K562 (cell line): ENCODE data around the gene AQP1. TPM values are rescaled to one million over a fixed set of nuclear protein-coding genes. Genes with fewer than 3 reads are reported as not detected.

Source experiments
- C11orf30 ChIP-seq: fragments of 450-650 bp; IDR thresholded peaks from 2 replicates; pipeline ENCODE4 v1.6.1; 2016; ENCODE audit warnings: low read depth, mild to moderate bottlenecking
- CREB3 ChIP-seq: fragments of 450-650 bp; conservative IDR thresholded peaks from 2 replicates; pipeline ENCODE4 v1.6.1; 2016; ENCODE audit warnings: missing genetic modification characterization, low read depth, mild to moderate bottlenecking, missing compliant biosample characterization, moderate library complexity
- EHMT2 ChIP-seq: fragments of 450-650 bp; IDR thresholded peaks from 2 replicates; pipeline ENCODE4 v1.6.1; 2018; ENCODE audit warnings: antibody characterized with exemption
- ERF ChIP-seq: fragments of 450-650 bp; formaldehyde crosslinking; IDR thresholded peaks from 2 replicates; pipeline ENCODE4 v1.4.0; 2020; ENCODE audit warnings: mild to moderate bottlenecking, mixed read lengths
- GABPB1 ChIP-seq: sonication (generic); formaldehyde crosslinking; IDR thresholded peaks from 2 replicates; pipeline ENCODE4 v1.8.0; 2022; ENCODE audit warnings: mild to moderate bottlenecking, missing genetic modification reagents
- JUN ChIP-seq, 2 experiments: sonication (generic) in 1 of 2; formaldehyde crosslinking in 1 of 2; IDR thresholded peaks; 2 replicates each; pipeline versions ENCODE4 v1.6.1 to v1.8.0; 2012 to 2022; ENCODE audit warnings: borderline replicate concordance in 2 of 2, mild to moderate bottlenecking in 2 of 2, improper control_type of control experiment in 1 of 2, low read depth in 1 of 2, low read length in 1 of 2, missing genetic modification reagents in 1 of 2
- L3MBTL2 ChIP-seq: fragments of 450-650 bp; IDR thresholded peaks from 2 replicates; pipeline ENCODE4 v1.6.1; 2016; ENCODE audit warnings: mild to moderate bottlenecking, moderate library complexity
- NFXL1 ChIP-seq: fragments of 450-650 bp; formaldehyde crosslinking; IDR thresholded peaks from 2 replicates; pipeline ENCODE4 v1.4.0; 2021; ENCODE audit warnings: mild to moderate bottlenecking
- NR1H2 ChIP-seq: sonication (generic); formaldehyde crosslinking; IDR thresholded peaks from 2 replicates; pipeline ENCODE4 v1.4.0; 2020; ENCODE audit warnings: mild to moderate bottlenecking, missing genetic modification reagents
- RHOXF2B ChIP-seq: fragments of 250-450 bp; sonication (Bioruptor Pico); conservative IDR thresholded peaks from 2 replicates; pipeline ENCODE4 v1.5.1; 2021
- SAFB2 ChIP-seq: fragments of 200-400 bp; formaldehyde crosslinking; IDR thresholded peaks from 2 replicates; pipeline ENCODE4 v1.6.1; 2018; ENCODE audit warnings: borderline replicate concordance, low read length, low read depth, moderate library complexity; ENCODE audit not compliant: severe bottlenecking
- ZC3H8 ChIP-seq: fragments of 450-650 bp; IDR thresholded peaks from 2 replicates; pipeline ENCODE4 v1.6.1; 2017
- ZSCAN29 ChIP-seq: fragments of 450-650 bp; IDR thresholded peaks from 2 replicates; pipeline ENCODE4 v1.6.1; 2017
- polyA plus RNA-seq, 8 experiments: library from polyadenylated mRNA; depleted of rRNA in 4 of 8; stranded (reverse) in 5 of 8; unstranded in 3 of 8; fragments of >200 nt; fragmentation: Nextera tagmentation in 2 of 8; fragmentation: Illumina TruSeq in 1 of 8; extraction: Ambion mirVana in 2 of 8; extraction: Trizol in 1 of 8; gene quantifications; 2 replicates each; pipeline versions ENCODE4 v1.2.1 to v1.2.3, GENCODE V29; 2011 to 2014; ENCODE audit warnings: inconsistent platforms in 1 of 8, missing spikeins in 1 of 8
- total RNA-seq, 7 experiments: library from RNA; depleted of rRNA in 6 of 7; stranded (reverse); fragments of >200 nt in 6 of 7; fragmentation: Illumina TruSeq in 2 of 7; extraction: Trizol in 2 of 7; gene quantifications; 2 replicates each; pipeline versions ENCODE4 v1.2.1 to v1.2.3, GENCODE V29; 2011 to 2021; ENCODE audit warnings: low replicate concordance in 1 of 7
- TF ChIP-seq, protein P1 (sequence below): fragments of 450-650 bp; IDR thresholded peaks from 2 replicates; pipeline ENCODE4 v1.6.1; 2018; ENCODE audit not compliant: partially characterized antibody
- TF ChIP-seq, protein P2 (sequence below): fragments of 250-450 bp; sonication (Bioruptor Pico); IDR thresholded peaks from 2 replicates; pipeline ENCODE4 v1.4.0; 2020; ENCODE audit warnings: borderline replicate concordance
- TF ChIP-seq, protein P3 (sequence below): sonication (generic); formaldehyde crosslinking; IDR thresholded peaks from 2 replicates; pipeline ENCODE4 v1.8.0; 2022; ENCODE audit warnings: mild to moderate bottlenecking, missing genetic modification reagents

AQP1 gene
- total and polyA plus RNA-seq, 9 of the 15 experiments (the other 6 are each of a cell fraction or from before 2014, with no cell fraction given) = 0.18 to 12.6 (median 4.1) TPM

- TF ChIP-seq L3MBTL2 (no peak), SAFB2 (no peak), C11orf30 (peak; percentile 32; the same call in 1 of the 2 replicates), ERF (CRISPR knock-in tag) (no peak), GABPB1 (CRISPR knock-in tag) (no peak), NR1H2 (CRISPR knock-in tag) (no peak), JUN (IDR thresholded peaks at IDR 0.05; ENCODE audit: borderline replicate concordance, low read depth, low read length) (peak; percentile 91), JUN (CRISPR knock-in tag; IDR thresholded peaks at IDR 0.05; ENCODE audit: borderline replicate concordance) (no peak), RHOXF2B (CRISPR knock-in tag) (no peak), ZSCAN29 (no peak), EHMT2 (no peak), CREB3 (tag) (no peak), ZC3H8 (no peak), NFXL1 (CRISPR knock-in tag) (no peak)
- TF ChIP-seq, protein P1, sequence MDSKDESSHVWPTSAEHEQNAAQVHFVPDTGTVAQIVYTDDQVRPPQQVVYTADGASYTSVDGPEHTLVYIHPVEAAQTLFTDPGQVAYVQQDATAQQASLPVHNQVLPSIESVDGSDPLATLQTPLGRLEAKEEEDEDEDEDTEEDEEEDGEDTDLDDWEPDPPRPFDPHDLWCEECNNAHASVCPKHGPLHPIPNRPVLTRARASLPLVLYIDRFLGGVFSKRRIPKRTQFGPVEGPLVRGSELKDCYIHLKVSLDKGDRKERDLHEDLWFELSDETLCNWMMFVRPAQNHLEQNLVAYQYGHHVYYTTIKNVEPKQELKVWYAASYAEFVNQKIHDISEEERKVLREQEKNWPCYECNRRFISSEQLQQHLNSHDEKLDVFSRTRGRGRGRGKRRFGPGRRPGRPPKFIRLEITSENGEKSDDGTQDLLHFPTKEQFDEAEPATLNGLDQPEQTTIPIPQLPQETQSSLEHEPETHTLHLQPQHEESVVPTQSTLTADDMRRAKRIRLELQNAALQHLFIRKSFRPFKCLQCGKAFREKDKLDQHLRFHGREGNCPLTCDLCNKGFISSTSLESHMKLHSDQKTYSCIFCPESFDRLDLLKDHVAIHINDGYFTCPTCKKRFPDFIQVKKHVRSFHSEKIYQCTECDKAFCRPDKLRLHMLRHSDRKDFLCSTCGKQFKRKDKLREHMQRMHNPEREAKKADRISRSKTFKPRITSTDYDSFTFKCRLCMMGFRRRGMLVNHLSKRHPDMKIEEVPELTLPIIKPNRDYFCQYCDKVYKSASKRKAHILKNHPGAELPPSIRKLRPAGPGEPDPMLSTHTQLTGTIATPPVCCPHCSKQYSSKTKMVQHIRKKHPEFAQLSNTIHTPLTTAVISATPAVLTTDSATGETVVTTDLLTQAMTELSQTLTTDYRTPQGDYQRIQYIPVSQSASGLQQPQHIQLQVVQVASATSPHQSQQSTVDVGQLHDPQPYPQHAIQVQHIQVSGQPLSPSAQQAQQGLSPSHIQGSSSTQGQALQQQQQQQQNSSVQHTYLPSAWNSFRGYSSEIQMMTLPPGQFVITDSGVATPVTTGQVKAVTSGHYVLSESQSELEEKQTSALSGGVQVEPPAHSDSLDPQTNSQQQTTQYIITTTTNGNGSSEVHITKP = peak; percentile 63
- TF ChIP-seq, protein P2, sequence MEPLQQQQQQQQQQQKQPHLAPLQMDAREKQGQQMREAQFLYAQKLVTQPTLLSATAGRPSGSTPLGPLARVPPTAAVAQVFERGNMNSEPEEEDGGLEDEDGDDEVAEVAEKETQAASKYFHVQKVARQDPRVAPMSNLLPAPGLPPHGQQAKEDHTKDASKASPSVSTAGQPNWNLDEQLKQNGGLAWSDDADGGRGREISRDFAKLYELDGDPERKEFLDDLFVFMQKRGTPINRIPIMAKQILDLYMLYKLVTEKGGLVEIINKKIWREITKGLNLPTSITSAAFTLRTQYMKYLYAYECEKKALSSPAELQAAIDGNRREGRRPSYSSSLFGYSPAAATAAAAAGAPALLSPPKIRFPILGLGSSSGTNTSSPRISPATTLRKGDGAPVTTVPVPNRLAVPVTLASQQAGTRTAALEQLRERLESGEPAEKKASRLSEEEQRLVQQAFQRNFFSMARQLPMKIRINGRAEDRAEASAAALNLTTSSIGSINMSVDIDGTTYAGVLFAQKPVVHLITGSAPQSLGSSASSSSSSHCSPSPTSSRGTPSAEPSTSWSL = no peak
- TF ChIP-seq, protein P3, sequence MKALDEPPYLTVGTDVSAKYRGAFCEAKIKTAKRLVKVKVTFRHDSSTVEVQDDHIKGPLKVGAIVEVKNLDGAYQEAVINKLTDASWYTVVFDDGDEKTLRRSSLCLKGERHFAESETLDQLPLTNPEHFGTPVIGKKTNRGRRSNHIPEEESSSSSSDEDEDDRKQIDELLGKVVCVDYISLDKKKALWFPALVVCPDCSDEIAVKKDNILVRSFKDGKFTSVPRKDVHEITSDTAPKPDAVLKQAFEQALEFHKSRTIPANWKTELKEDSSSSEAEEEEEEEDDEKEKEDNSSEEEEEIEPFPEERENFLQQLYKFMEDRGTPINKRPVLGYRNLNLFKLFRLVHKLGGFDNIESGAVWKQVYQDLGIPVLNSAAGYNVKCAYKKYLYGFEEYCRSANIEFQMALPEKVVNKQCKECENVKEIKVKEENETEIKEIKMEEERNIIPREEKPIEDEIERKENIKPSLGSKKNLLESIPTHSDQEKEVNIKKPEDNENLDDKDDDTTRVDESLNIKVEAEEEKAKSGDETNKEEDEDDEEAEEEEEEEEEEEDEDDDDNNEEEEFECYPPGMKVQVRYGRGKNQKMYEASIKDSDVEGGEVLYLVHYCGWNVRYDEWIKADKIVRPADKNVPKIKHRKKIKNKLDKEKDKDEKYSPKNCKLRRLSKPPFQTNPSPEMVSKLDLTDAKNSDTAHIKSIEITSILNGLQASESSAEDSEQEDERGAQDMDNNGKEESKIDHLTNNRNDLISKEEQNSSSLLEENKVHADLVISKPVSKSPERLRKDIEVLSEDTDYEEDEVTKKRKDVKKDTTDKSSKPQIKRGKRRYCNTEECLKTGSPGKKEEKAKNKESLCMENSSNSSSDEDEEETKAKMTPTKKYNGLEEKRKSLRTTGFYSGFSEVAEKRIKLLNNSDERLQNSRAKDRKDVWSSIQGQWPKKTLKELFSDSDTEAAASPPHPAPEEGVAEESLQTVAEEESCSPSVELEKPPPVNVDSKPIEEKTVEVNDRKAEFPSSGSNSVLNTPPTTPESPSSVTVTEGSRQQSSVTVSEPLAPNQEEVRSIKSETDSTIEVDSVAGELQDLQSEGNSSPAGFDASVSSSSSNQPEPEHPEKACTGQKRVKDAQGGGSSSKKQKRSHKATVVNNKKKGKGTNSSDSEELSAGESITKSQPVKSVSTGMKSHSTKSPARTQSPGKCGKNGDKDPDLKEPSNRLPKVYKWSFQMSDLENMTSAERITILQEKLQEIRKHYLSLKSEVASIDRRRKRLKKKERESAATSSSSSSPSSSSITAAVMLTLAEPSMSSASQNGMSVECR (CRISPR knock-in tag) = no peak
These were observed 9.2 kb downstream of the AQP1 start (continued) for GRCh38 chr7:30920584-30921539.
